Keratinocyte (primary cell): ENCODE data around the gene OGFOD3. TPM values are rescaled to one million over a fixed set of nuclear protein-coding genes. Genes with fewer than 3 reads are reported as not detected.

Source experiments
- DNase-seq: peaks from one replicate; pipeline ENCODE4 v3.0.0-alpha.2; 2011; ENCODE audit warnings: low read depth, missing footprints, low spot score
- FAIRE-seq: peaks from 2 replicates; lab custom pipeline; 2011; peaks lifted over from hg19 to GRCh38; lab: Jason Lieb, UNC
- H2AFZ ChIP-seq: 2 replicates; pipeline ENCODE4 v1.6.0; 2012; ENCODE audit warnings: low read length, control low read depth, inconsistent platforms; ENCODE audit not compliant: control insufficient read depth
- H3K27ac ChIP-seq: 2 replicates; pipeline ENCODE4 v1.5.1; 2011; ENCODE audit warnings: low read length; ENCODE audit not compliant: control insufficient read depth, insufficient read depth
- H3K27me3 ChIP-seq: 3 replicates; pipeline ENCODE4 v1.6.0; 2011; ENCODE audit warnings: low read length; ENCODE audit not compliant: control insufficient read depth, insufficient read depth; ENCODE audit errors: extremely low read depth
- H3K36me3 ChIP-seq, 2 experiments: 2 replicates in 1 of 2; 3 replicates in 1 of 2; pipeline ENCODE4 v1.5.1; 2011; ENCODE audit warnings: low read length in 2 of 2, mild to moderate bottlenecking in 1 of 2; ENCODE audit not compliant: control insufficient read depth in 2 of 2, insufficient read depth in 2 of 2; ENCODE audit errors: extremely low read depth in 1 of 2
- H3K4me1 ChIP-seq: 3 replicates; pipeline ENCODE4 v1.5.1; 2011; ENCODE audit warnings: low read length; ENCODE audit not compliant: control insufficient read depth, insufficient read depth; ENCODE audit errors: extremely low read depth
- H3K4me2 ChIP-seq: 3 replicates; pipeline ENCODE4 v1.6.0; 2011; ENCODE audit warnings: low read depth, low read length; ENCODE audit not compliant: control insufficient read depth, insufficient read depth; ENCODE audit errors: extremely low read depth
- H3K4me3 ChIP-seq, 3 experiments: fragments of 200-600 bp in 1 of 3; sonication (generic) in 1 of 3; 2 replicates in 2 of 3; 3 replicates in 1 of 3; pipeline ENCODE4 v1.5.1; 2011 to 2016; ENCODE audit warnings: low read length in 3 of 3, mild to moderate bottlenecking in 3 of 3, control low read depth in 2 of 3, inconsistent platforms in 1 of 3, low read depth in 1 of 3, mixed read lengths in 1 of 3, mixed run types in 1 of 3, moderate library complexity in 1 of 3; ENCODE audit not compliant: control insufficient read depth in 2 of 3, insufficient read depth in 2 of 3; ENCODE audit errors: extremely low read depth in 1 of 3
- H3K79me2 ChIP-seq: 2 replicates; pipeline ENCODE4 v1.6.0; 2012; ENCODE audit warnings: low read length; ENCODE audit not compliant: control insufficient read depth, insufficient read depth
- H3K9ac ChIP-seq: 3 replicates; pipeline ENCODE4 v1.6.0; 2011; ENCODE audit warnings: low read length; ENCODE audit not compliant: control insufficient read depth, insufficient read depth; ENCODE audit errors: extremely low read depth
- H3K9me1 ChIP-seq: 3 replicates; pipeline ENCODE4 v1.6.0; 2011; ENCODE audit warnings: low read length; ENCODE audit not compliant: control insufficient read depth, insufficient read depth; ENCODE audit errors: extremely low read depth
- H3K9me3 ChIP-seq: 2 replicates; pipeline ENCODE4 v1.5.1; 2012; ENCODE audit warnings: low read depth, low read length; ENCODE audit not compliant: control insufficient read depth
- H4K20me1 ChIP-seq: 3 replicates; pipeline ENCODE4 v1.6.0; 2011; ENCODE audit warnings: low read length; ENCODE audit not compliant: control insufficient read depth, insufficient read depth; ENCODE audit errors: extremely low read depth
- EZH2 ChIP-seq: IDR thresholded peaks from one replicate; pipeline ENCODE4 v1.6.1; 2012; ENCODE audit warnings: inconsistent platforms, mild to moderate bottlenecking, low read length, moderate library complexity
- dilution Hi-C: fragments of 300-500 bp; cut with MboI; formaldehyde crosslinking; loops from one replicate; pipeline ENCODE4 v1.7.0; 2020; ENCODE audit warnings: low sequenced_read_pairs; ENCODE audit not compliant: extremely low pct_ligation_motif_present
- polyA plus RNA-seq, 5 experiments: library from polyadenylated mRNA; depleted of rRNA in 3 of 5; stranded (reverse) in 3 of 5; stranded (forward) in 1 of 5; unstranded in 1 of 5; fragments of >200 nt; gene quantifications; 1 replicate in 1 of 5; 2 replicates in 3 of 5; 3 replicates in 1 of 5; pipeline versions ENCODE4 v1.2.1 to v1.2.3, GENCODE V29; 2011 to 2012; ENCODE audit warnings: missing spikeins in 2 of 5, low read depth in 1 of 5, low replicate concordance in 1 of 5
- TF ChIP-seq, protein P1 (sequence below), 3 experiments: IDR thresholded peaks in 1 of 3; conservative IDR thresholded peaks in 1 of 3; optimal IDR thresholded peaks in 1 of 3; 2 replicates in 2 of 3; 3 replicates in 1 of 3; pipeline versions ENCODE3 to v1.5.1; 2011; ENCODE audit warnings: low read length in 3 of 3, mild to moderate bottlenecking in 3 of 3, moderate library complexity in 2 of 3, control low read depth in 1 of 3, inconsistent platforms in 1 of 3; ENCODE audit not compliant: insufficient read depth in 2 of 3; ENCODE audit errors: extremely low read depth in 1 of 3

Gene OGFOD3
- polyA plus RNA-seq, 1 donor (not counting 4 experiments of a cell fraction or from before 2014, with no cell fraction given): 10.8 TPM

DNA sequence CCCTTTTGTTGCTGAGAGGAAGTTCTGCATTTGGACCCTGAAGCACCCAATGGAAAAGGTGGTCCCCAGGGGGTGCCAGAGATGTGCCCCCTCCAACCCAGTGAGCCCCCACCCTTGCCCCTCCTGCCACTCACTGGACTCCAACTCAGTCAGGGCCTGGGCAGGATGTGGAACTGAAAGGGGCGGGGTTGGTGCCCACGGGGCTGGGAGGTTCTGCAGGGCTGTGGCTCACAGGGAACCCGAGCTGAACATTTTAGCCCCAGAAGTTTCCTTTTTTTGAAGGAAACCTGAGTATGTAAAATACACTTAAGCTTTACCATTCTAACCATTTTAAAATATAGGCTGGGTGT lies 15.8 kb upstream of the OGFOD3 start:
- no peak overlapping the region for H3K4me3 ChIP-seq
- TF ChIP-seq, protein P1, sequence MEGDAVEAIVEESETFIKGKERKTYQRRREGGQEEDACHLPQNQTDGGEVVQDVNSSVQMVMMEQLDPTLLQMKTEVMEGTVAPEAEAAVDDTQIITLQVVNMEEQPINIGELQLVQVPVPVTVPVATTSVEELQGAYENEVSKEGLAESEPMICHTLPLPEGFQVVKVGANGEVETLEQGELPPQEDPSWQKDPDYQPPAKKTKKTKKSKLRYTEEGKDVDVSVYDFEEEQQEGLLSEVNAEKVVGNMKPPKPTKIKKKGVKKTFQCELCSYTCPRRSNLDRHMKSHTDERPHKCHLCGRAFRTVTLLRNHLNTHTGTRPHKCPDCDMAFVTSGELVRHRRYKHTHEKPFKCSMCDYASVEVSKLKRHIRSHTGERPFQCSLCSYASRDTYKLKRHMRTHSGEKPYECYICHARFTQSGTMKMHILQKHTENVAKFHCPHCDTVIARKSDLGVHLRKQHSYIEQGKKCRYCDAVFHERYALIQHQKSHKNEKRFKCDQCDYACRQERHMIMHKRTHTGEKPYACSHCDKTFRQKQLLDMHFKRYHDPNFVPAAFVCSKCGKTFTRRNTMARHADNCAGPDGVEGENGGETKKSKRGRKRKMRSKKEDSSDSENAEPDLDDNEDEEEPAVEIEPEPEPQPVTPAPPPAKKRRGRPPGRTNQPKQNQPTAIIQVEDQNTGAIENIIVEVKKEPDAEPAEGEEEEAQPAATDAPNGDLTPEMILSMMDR (optimal IDR thresholded peaks at IDR 0.05 in 1 of 3, IDR thresholded peaks at IDR 0.05 in 1 of 3, conservative IDR thresholded peaks at IDR 0.05 in 1 of 3; ENCODE audit: extremely low read depth in 1 of 3, insufficient read depth in 2 of 3, low read length in 3 of 3): no peak
- TF ChIP-seq EZH2: no peak
- H3K36me3 ChIP-seq: no peaks in the 10 kb centered on the region
- no peaks in the 10 kb centered on the region for H3K9me1 ChIP-seq
- no peak overlapping the region for H3K27ac ChIP-seq
- H3K9ac ChIP-seq: no peak overlapping the region
- no peaks in the 10 kb centered on the region for H3K79me2 ChIP-seq
- H3K9me3 ChIP-seq: no peaks in the 10 kb centered on the region
- DNase-seq (no peak), FAIRE-seq (no peak)
- no peaks in the 10 kb centered on the region for H3K27me3 ChIP-seq
- dilution Hi-C loops: loop anchor here (10.0 kb wide), 1 partner anchor 89 kb away; no protein-coding TSS in a partner anchor
- H4K20me1 ChIP-seq: no peaks in the 10 kb centered on the region
- no peak overlapping the region for H2AFZ ChIP-seq
- no peak overlapping the region for H3K4me2 ChIP-seq
- no peaks in the 10 kb centered on the region for H3K4me1 ChIP-seq

- DNase-seq (no peak), FAIRE-seq (no peak)
- Histone ChIP-seq H2AFZ (no peak overlapping the region), H3K9me1 (no peaks in the 10 kb centered on the region), H3K9ac (no peak overlapping the region), H3K9me3 (no peaks in the 10 kb centered on the region), H3K4me1 (no peaks in the 10 kb centered on the region), H3K36me3 (no peaks in the 10 kb centered on the region), H3K4me2 (no peak overlapping the region), H3K27me3 (no peaks in the 10 kb centered on the region), H3K79me2 (no peaks in the 10 kb centered on the region), H3K4me3 (no peak overlapping the region), H3K27ac (no peak overlapping the region), H4K20me1 (no peaks in the 10 kb centered on the region)
- TF ChIP-seq, protein P1 (optimal IDR thresholded peaks at IDR 0.05 in 1 of 3, IDR thresholded peaks at IDR 0.05 in 1 of 3, conservative IDR thresholded peaks at IDR 0.05 in 1 of 3; ENCODE audit: extremely low read depth in 1 of 3, insufficient read depth in 2 of 3, low read length in 3 of 3): no peak
- no peak for TF ChIP-seq EZH2
- dilution Hi-C loops: loop anchor here (10.0 kb wide), 1 partner anchor 89 kb away; no protein-coding TSS in a partner anchor
Measured at GRCh38 chr17:82433560-82434215, 15.3 kb upstream of the OGFOD3 start.
